Upper lobe of left lung (tissue), 4 donors: ENCODE measurements around the gene VAPA.

Experiments
- CTCF ChIP-seq, 6 experiments: fragments of 450-650 bp in 4 of 6; fragments of 200-600 bp in 2 of 6; sonication (generic) in 2 of 6; IDR thresholded peaks; one replicate each; pipeline ENCODE4 v1.5.1; 2016 to 2019; ENCODE audit warnings: antibody characterized with exemption in 6 of 6
- POLR2A ChIP-seq, 4 donors: fragments of 450-650 bp; IDR thresholded peaks; one replicate each; pipeline ENCODE4 v1.5.1; 2016 to 2017; ENCODE audit warnings: antibody characterized with exemption in 4 of 4, mild to moderate bottlenecking in 2 of 4
- POLR2AphosphoS5 ChIP-seq, 2 donors: sonication (generic); formaldehyde crosslinking; IDR thresholded peaks; one replicate each; pipeline ENCODE4 v1.5.1; 2017; ENCODE audit warnings: antibody characterized with exemption in 2 of 2

- TF ChIP-seq CTCF (IDR thresholded peaks at IDR 0.05) (no peak), POLR2AphosphoS5 (IDR thresholded peaks at IDR 0.05) (no peak), POLR2A (IDR thresholded peaks at IDR 0.05) (no peak)
Observed at GRCh38 chr18:9925795-9926194, 12.0 kb downstream of the VAPA start.
